ENCODE results near the gene ATP4B. TPM values are rescaled to one million over a fixed set of nuclear protein-coding genes. Genes with fewer than 3 reads are reported as not detected.

The ATP4B gene
- total RNA-seq (not detected), polyA plus RNA-seq (not detected)
- long read RNA-seq, donor 1, result 0 reads
- long read RNA-seq, donor 2, result 0 reads
- long read RNA-seq, donor 3, result 0 reads

DNA sequence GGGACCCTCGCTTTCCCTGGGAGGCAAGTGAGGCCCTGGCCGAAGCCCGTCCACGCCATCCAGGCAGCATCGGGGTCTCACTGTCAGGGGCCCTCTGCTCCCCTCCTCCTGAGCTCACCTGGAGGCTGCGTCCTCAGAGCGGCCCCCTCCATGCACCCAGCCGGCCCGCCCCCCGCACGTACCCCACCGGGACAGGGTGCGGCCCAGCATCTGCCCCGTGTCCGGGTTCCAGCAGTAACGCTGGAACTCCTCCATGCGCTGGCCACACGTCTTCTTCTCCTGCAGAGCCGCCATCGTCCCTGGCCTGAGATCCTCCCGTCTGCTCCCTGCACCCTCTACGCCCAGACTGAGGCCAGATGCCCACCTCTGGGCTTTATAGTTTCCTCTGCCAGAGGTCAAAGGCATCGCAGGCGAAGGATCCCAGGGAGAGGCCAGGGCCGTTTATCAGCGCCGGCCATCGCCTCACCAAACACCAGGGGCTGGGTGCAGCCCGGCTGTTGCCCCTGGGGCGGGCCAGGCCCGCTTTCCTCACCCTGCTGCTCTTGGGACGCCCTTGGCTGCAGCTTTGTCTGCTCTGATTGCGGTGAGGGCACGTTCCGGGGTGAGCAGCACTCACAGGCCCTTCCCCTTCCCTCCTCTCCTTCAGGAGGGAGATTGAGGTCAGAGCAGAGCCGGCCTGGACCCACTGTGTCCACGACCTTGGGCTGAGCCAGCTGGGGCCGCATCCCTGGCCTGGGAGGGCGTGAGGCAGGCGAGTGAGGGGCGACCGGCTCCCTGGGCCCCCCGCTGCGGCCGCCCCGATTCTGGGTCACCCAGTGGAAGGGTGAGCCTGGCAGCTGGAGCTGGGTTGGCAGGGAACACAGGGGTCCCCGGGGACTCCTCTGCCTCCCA, at the start of gene ATP4B:
ATP4B (minus strand) TSS at position 348 of the 891 bp plus-strand sequence; CDS start at position 294, 54 bp downstream.
- Histone ChIP-seq H3K27me3 (no peaks in the 10 kb centered on the region), H3K4me3 (no peak within 1 kb of the TSS), H3K4me1 (no peaks in the 10 kb centered on the region), H3K9me3 (peaks cover 0 to 23% (median 9%) of the 10 kb centered on the region in 12 donors), H3K36me3 (no peaks in the 10 kb centered on the region), H3K27ac (no peak within 1 kb of the TSS)
- ATAC-seq (no peak), DNase-seq (peak in 3 of 5 donors; percentile 5 to 16 (median 15))
- intact Hi-C loops (cut with DNase I), result no loop called here
- whole genome bisulfite sequencing, 4 donors, result 87 to 91% (median 89%) methylated on average over 43 to 47 of the region's 47 CpGs
- no peak for TF ChIP-seq POLR2A (IDR thresholded peaks at IDR 0.05)

DNA sequence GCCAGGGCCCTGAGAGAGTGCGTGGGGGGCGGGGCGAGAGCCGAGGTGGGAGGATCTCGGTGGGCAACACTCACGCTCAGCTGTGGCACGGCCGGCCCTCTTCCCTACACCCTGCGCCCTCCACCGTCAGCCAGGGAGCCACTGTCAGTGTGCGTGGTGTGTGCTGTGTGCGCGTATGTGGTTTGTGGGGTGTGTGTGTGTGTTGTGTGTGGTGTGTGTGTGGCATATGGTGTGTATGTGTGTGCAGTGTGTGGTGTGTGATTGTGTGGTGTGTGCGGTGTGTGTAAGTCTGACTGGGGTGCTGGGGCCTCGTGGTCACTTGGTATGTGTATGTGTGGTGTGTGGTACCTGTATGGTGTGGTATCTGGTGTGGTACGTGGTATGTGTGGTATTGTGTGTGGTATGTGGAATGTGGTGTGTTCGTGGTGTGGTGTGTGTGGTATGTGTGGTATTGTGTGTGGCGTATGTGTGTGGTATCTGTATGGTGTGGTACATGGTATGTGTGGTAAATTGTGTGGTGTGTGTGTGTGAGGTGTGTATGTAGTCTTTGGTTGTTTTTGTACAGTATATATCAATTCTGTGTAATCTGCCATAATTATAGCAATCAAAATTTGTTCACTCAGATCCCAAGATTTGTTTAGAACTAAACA, 14.1 kb upstream of the ATP4B start:
- Histone ChIP-seq H3K9me3 (no peaks in the 10 kb centered on the region), H3K27ac (no peak overlapping the region), H3K4me1 (no peaks in the 10 kb centered on the region), H3K36me3 (no peaks in the 10 kb centered on the region), H3K4me3 (no peak overlapping the region), H3K27me3 (no peaks in the 10 kb centered on the region)
- 85 to 89% (median 87%) methylated on average over 17 to 18 of the region's 18 CpGs for WGBS, 4 donors
- ATAC-seq (peak in 3 of 4 donors; percentile 20 to 66 (median 28)), DNase-seq (no peak)
- intact Hi-C loops (cut with DNase I), result no loop called here
- TF ChIP-seq CTCF (IDR thresholded peaks at IDR 0.05) (no peak), POLR2A (IDR thresholded peaks at IDR 0.05) (no peak)

DNA sequence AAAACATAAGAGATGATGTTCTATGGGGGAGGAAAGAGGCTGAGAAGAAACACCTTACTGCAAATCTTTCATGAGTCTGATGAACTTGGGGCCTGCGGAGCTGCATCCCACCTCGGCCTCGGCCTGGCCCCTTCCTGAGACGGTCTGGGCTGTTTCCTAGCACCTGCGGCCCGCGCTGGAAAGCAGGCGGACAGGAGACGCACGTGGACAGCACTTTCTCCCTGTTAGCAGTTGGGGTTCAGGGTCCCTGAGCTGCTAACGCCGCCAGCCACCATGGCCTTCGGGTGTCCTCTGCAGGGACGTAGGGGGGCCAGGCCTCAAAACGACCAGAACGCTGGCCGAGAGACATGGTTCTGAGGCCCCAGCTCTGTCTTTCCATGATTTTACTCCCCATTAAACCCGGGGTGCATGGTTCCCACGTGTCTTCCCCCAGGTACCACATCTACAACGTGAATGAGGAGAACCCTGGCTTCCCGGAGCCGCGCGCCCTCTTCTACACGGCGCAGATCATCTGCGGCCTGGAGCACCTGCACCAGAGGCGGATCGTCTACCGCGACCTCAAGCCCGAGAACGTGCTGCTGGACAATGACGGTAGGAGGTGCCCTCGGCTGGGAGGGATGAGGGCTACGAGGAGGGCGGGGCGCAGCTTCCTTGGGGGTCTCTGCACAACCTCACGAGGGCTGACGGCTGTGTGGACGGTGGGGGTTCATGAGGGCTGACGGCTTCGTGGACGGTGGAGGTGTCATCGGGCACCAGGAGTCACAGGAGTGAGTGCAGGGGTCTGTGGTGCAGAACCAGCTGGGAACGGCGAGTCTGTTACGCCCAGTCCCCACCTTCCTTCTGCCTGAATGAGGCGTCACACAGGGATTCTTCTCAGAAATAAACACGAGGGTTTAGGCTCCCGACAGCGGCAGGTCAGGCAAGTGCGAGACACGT, 13.3 kb upstream of the ATP4B start:
- no peak overlapping the region for H3K27ac ChIP-seq
- peak in 3 of 4 donors; percentile 14 to 46 (median 43) for ATAC-seq
- H3K4me1 ChIP-seq, result no peaks in the 10 kb centered on the region
- WGBS, 4 donors, result 90 to 94% (median 92%) methylated on average over 50 to 54 of the region's 54 CpGs
- TF ChIP-seq POLR2A (IDR thresholded peaks at IDR 0.05) (no peak), CTCF (IDR thresholded peaks at IDR 0.05) (no peak)
- DNase-seq, result peak in 3 of 5 donors; percentile 13 to 22 (median 16)
- no peaks in the 10 kb centered on the region for H3K9me3 ChIP-seq
- H3K36me3 ChIP-seq, result no peaks in the 10 kb centered on the region
- H3K27me3 ChIP-seq, result no peaks in the 10 kb centered on the region
- no peak overlapping the region for H3K4me3 ChIP-seq
- intact Hi-C loops (cut with DNase I), result no loop called here

DNA sequence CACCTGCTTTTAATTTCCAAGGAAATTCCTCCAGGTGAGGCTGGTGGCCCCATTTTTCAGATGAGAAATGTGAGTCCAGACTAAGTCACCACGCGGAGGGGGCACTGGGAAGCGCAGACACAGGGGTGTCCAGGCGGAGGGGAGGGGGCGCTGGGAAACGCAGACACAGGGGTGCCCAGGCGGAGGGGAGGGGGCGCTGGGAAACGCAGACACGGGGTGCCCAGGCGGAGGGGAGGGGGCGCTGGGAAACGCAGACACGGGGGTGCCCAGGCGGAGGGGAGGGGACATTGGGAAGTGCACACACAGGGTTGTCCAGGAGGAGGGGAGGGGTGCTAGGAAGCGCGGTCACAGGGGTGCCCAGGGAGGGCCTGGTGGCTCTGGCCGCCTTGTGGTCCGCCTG, 12.5 kb upstream of the ATP4B start:
- H3K9me3 ChIP-seq, result no peaks in the 10 kb centered on the region
- WGBS, 4 donors, result 88 to 94% (median 91%) methylated on average over 19 of the region's 19 CpGs
- no peak overlapping the region for H3K4me3 ChIP-seq
- no peaks in the 10 kb centered on the region for H3K27me3 ChIP-seq
- DNase-seq (peak in 3 of 5 donors; percentile 3 to 22 (median 8)), ATAC-seq (no peak)
- H3K27ac ChIP-seq, result no peak overlapping the region
- intact Hi-C loops (cut with DNase I), result no loop called here
- H3K36me3 ChIP-seq, result no peaks in the 10 kb centered on the region
- no peaks in the 10 kb centered on the region for H3K4me1 ChIP-seq
- TF ChIP-seq POLR2A (IDR thresholded peaks at IDR 0.05) (no peak), CTCF (IDR thresholded peaks at IDR 0.05) (no peak)
